Stimulated activated CD8-positive, alpha-beta memory T cell treated with anti-CD3 and anti-CD28 coated beads, Interleukin-12 subunit alpha, Interleukin-12 subunit beta, amount 100 ng/mL, for 24 hours (primary cell): Measurements from ENCODE around the gene COMP.
A peak's percentile ranks its signal among the peaks of the same experiment; 100 is the strongest.
"Not testable (repeated sequence)": the region's sequence is repeated elsewhere in the genome, so short reads cannot be mapped to it uniquely, and the experiment has no call there.

Experiments
- DNase-seq: peaks from one replicate; pipeline ENCODE4 v3.0.0-alpha.2; 2020; ENCODE audit errors: extremely low read depth

COMP gene

DNA sequence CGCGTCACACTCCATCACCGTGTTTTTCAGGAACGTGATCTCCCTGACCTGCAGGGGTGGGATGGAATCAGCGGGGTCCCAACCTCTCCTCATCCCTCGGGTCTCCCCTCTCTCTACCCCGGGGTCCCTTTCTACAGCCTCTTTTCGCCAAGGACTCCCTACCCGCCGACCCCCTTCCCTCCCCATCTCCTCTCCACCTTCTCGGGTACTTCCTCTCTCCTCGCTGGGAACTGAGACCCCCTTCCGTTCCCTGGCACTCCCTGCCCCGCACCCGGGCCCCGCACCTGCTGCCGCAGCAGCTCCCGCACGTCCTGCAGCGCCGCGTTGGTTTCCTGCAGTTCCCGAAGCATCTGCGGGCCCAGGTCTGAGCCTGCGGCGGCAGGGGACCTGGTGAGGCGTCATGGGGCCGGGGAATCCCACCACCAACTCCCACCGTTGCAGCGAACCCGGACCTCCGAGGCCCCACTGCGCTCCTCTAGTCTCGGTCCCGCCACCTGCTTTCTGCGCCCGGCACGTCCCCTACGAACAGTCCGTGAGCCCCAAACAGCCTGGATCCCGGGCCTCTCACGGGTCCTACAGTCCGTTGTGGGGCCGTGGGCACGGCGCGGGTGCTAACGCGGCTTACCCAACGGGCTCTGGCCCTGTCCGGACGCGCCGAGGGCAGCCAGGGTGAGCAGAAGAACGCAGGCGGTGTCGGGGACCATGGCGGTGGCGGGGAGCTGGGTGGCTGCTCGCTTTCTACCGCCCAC is at the start of gene COMP:
Gene COMP (minus strand): TSS at position 740 of the 749 bp plus-strand sequence. CDS start 36 bp downstream, at position 704.
- no peak for DNase-seq

DNA sequence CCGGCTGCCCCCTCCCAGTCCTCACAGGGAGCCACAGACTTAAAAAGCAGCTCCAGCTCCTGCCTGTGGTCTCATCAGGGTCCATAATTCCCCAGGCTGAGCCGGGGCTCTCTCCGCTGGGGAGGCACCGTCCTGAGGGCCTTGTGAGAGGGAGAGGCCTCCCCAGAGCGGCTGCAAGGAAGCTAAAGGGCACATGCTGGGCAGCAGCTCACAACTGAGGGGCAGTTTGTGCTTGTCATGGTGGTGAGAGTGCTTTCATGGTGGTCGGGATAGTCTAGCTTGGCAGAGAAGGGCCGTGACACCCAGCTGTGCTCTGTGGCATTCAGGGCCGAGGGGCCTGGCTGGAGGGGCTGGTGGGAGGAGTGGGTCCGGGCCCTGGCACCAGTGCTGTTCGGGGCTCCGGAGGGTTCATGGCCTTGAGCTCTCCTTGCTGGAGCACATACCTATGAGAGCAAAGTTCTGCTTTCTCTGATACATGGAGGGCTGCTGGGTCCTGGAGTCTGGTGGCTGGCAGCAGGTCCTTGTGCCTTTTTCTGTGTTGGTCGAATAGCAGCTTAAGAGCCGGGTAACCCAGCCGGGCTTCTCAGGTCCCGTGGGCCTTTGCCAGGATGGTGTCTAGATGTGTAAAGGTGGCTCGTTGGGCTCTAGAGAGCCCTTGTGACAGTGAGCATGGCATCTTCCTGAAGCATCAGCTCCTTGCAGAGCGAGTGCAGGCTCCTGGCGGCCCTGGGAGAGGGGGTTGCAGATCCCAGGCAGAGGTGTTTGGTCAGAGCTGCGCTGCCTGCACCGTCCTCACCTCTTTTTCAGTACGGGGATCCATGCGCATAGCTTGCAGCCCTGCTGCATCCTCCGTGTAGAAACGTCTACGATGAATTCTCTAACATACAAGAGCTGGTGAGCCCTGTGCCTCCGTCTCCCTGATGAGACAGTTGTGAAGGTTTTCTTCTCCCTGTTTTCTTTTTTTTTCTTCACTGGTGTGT is 49.5 kb upstream of the COMP start:
- no peak for DNase-seq

DNA sequence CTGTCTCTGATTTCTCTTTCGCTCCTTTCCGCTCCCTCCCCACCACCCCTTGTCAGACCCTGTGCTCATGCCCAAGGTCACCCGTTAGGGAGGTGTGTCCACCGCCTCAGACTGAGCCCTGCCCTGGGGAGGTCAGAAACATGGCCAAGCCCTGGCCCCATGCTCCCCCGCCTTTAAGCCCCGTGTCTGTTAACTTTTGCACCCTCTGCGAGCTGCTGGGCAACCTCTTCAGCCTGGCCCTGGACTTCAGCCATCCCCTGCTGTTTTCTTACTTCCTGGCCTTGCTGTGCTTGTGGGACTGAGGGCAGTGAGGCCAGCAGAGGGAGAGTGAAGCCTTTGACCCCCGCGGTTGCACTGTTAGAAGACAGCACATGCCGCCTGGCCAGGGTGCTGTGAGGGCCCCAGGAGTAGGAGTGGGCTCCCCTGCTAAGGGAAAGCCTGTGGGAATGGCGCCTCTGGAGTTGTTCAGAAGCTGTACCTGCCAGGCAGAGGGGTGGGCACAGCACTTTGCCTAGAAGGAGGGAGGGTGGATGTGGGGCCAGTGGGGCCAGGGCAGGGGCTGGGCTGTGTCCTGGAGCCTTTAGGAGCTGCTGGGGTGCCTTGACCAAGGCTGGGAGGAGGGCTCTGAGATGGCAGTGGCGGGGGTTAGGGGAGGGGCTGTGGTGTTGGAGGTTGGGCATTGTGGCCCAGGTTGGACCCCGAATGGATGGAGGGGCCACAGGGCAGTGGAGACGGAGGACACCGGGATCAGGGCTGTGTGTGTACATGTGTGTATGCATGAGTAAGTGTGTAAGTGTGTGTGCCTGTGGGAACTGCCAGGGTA is 48.6 kb upstream of the COMP start:
- DNase-seq: no peak

DNA sequence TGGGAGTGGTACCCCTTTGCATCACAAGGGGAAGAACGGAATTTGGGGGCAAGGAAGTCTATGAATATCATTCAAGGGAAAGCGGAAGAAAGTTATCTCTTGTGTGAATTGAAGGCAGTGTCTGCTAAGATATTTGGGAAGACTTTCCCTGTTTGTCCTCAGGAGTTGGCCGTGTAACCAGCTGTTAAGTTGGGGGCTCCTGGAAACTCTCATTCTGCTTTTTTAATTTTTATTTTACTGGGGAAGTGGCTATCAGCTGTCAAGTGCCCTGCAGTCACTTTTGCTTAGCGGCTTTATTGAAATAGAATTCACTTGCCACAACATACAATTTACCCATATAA is 43.5 kb upstream of the COMP start:
- no peak for DNase-seq

DNA sequence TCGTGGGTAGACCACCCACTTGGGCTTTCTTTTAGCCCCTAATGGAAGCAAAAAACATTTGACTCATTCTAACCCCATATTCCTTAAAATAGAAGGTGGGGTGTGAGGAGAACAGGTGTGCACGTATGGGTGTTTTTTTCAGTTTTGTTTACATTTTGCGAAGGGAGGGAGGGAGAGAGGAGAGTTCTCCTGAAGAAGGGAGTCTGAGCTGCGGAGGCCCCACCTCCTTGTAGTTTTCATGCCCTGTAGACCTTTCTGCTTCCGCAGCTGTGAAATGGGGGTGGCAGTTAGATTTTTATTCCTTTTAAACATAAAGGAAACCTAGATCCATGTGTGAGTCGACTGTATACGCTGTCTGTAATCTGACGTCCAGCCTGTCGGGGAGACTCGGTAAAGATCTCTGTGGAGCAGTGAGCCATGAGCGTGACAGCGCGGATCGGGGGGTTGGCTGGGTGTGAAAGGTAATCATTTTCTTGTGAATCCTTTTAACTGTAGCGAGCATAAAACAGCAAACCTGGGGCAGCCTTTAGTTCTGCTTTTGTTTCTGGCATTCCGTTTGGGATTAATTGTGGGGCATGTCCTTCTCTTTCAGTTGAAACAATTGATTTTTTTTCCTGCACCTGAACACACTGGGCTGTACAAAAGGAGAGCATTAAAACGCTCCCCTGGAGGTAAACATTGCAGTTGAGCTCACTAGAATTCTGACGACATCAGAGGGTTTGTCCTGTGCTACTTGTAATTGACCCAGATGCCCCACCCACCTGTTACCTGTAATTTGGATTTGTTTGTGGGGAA is 42.9 kb upstream of the COMP start:
- no peak for DNase-seq

DNA sequence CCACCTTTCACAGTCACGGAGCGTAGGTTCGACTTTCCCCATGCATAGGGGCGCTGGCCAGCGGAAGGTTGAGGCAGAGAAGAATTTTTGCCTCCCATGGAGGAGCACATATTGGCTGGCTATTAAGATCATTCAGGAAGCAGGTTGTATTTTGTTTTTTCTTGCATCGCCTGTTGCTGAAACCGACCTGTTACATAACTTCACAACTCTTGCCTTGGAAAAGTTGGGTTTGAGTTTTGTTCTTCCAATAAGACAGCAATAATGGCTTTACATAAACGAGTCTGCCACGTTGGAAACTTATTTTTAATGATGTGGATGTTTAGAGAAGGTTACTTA is 42.0 kb upstream of the COMP start:
- DNase-seq: no peak

DNA sequence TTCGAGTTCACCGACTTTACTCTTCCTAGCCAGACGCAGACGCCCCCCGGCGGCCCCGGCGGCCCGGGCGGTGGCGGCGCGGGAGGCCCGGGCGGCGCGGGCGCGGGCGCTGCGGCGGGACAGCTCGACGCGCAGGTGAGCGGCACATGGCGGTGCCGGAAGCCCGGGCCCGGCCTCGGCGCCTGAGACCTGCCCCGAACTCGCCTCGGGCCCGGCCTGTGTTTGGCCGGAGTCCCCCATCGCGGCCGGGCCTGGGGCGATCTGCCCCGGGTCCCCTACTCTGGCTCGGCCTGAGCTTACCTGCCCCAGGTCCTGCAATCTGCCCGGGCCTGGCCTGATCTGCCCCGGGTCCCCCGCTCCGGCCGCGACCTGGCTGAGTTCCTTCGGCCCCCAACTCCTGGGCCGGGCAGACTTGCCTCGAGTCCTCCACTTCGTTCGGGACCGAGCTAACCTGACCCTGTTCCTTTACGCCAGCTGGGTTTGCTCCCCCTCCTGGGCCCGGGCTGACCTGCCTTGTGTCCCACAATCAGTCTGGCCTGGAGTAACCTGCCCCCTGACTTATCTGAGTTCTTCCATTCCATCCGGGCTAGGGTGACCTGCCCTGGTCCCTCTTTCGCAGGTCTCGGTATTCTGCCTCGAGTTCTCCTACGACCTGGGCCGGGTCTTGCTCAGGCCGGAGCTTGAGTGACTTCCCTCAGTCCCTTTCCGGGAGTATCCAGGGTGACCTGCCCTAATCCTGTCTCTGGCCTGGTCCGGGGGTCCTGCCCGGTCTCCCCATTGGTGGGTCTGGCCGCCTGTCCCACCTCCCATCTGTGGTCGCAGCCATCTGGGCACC is 41.4 kb upstream of the COMP start:
- DNase-seq: no peak

DNA sequence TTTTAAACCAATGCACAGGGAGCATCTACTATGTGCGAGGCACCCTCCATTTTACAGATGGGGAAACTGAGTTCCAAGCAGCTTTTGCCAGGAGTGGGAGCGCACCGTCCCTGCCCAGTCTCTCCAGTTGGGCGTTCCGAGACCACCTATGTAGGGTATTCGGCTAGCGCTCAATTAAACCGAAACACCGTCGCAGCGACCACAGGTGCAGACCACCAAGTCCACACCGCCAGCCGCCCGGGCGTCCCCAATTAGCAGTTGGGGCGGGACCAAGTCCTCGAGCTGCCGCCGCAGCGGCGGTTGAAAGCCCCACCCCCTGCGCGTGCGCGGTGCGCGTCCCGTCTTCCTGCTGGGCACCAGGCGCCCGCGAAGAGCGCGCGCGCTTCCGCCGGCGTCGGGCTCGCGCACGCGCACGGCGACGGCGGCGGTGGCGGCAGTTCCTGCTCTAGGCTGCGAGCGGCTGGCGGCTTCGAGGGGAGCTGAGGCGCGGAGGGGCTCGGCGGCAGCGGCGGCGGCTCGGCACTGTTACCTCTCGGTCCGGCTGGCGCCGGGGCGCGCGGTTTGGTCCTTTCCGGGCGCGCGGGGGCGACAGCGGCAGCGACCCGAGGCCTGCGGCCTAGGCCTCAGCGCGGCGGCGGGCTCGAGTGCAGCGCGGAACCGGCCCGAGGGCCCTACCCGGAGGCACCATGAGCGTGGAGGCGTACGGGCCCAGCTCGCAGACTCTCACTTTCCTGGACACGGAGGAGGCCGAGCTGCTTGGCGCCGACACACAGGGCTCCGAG is 40.6 kb upstream of the COMP start, which contains the start of gene UPF1:
Gene UPF1 (plus strand): TSS at position 436 of the 782 bp plus-strand sequence. CDS start 251 bp downstream, at position 687.
- DNase-seq: peak; percentile 94

DNA sequence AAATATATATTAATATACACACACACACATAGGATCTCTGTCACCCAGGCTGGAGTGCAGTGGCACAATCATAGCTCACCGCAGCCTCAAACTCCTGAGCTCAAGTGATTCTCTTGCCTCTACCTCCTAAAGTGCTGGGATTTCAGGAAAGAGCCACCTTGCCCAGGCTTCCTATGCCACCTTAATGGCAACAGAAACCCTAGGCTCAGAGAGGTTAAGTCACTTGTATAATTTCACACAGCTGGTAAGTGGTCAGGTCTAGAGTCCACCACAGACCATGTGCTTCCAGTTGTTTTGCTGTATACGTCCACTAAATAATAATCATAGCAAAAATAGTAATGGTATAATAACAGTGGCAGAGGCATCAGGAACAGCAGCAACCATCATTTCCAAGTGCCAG is 39.4 kb upstream of the COMP start:
- DNase-seq: no peak

DNA sequence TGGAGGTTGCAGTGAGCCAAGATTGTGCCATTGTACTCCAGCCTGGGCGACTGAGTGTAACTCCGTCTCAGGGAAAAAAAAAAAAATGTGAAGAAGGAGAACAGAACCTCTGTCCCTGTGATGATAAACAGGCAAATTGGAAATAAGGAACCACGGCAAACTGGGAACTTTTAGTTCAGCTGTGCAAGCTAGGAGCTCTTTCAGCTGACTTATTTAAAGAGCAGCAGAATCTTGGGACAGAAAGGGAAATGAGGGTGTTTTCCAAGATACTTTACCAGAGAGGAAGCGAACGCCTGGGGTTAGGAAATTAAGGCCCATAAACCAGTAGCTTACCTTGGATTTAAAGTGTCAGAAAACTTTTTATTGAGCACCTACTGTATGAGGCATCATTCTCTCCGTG is 37.7 kb upstream of the COMP start:
- no peak for DNase-seq

DNA sequence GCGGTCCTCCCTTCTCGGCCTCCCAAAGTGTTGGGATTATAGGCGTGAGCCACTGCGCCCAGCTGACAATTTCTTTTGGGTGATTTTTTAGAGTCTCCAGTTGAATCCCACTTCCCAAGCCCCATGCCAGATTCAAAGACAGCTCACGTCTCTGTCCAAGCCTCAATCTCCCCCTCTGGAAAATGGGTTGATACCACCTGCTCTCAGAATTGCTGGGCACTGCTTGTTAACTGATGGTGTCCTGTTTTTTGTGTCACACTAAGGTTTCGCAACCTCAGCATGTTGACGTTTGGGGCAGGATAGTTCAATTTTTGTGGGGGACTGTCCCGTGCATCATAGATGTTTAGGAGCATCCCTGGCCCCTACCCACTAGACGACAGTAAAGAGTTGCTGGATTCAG is 26.5 kb upstream of the COMP start:
- DNase-seq: no peak

DNA sequence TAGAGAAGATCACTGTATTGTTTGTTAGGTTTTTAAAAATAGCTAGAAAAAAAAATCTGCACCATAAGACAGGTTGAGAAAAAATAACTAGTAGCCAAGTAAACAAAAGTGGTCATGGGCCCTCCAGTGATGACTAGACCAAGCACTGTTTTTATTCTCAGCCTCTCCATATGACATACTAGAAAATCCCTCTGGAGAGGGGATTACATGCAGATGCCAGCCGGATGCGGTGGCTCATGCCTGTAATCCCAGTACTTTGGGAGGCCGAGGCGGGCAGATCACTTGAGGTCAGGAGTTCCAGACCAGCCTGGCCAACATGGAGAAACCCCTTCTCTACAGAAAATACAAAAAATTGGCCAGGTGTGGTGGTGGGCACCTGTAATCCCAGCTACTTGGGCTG is 25.5 kb upstream of the COMP start:
- not testable (repeated sequence) for DNase-seq

DNA sequence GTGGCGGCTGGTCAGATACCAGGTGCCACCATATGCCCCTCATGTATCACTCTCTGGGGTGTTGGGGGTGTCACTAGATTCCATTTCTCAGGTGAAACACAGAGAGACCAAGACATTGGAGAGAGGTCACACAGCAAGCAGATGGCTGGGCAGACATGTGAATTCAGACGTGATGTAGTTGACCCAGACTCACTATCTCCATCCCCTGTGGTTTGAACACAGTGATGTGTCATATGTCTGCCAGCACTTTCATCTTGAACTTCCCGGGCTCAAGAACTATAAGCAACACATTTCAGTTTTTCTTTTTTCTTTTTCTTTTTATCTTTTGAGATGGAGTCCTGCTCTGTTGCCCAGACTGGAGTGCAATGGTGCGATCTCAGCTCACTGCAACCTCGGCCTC is 24.6 kb upstream of the COMP start:
- DNase-seq: no peak

DNA sequence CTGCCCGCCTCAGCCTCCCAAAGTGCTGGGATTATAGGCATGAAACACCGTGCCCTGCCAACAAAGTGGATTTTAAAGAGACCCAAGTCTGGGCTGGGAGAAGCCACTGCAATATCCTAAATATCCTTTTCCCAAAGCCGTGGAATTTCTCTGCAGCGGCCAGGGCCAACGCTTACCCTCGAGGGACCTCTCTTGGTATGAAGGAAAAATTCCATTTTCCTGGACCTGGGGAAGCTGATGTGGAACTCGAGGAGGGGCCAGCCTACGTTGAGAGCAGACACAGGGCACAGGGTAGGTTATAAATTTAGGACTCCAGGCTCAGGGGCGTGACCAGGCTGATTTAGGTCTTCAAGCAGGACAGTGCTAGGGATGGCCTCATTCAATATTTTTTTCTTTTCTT is 23.0 kb upstream of the COMP start:
- DNase-seq: no peak

DNA sequence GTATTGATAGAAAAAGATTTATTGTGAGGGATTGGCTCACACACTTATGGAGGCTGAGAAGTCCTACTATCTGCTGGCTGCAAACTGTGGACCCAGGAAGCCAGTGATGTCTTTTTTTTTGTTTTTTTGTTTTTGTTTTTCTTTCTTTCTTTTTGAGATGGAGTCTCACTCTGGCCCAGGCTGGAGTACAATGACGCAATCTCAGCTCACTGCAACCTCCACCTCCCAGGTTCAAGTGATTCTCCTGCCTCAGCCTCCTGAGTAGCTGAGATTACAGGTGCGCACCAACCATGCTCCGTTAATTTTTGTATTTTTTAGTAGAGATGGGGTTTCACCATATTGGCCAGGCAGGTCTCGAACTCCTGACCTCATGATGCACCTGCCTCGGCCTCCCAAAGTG is 20.5 kb upstream of the COMP start:
- DNase-seq: not testable (repeated sequence)

DNA sequence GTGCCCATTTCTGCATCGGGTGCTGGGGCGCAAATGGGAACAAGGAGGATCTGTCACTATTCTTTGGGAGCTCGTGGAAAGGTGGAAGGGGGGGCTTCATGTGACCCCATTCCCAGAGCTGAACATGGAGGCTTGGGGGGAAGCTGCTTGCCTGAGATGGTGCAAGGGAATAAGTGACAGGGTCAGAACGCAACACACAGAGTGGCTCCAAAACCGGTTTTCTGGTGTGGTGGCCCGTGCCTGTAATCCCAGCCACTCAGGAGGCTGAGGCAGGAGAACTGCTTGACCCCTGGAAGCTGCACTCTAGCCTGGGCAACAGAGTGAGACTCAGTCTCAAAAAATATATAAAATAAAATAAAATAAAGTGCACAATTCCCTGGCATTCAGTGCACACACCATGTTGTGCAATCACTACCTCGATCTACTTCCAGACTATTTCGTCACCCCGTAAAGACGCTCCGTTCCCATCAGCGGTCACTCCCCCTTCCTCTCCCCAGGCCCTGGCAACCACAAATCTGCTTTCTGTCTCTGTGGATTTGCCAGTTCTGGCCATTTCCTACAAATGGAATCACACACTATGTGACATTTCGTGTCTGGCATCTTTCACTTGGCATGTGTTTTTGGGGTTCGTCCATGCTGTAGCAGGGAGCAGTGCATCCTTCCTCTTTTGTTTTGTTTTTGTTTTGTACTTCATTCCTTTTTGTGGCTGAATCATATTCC is 18.2 kb upstream of the COMP start:
- no peak for DNase-seq

DNA sequence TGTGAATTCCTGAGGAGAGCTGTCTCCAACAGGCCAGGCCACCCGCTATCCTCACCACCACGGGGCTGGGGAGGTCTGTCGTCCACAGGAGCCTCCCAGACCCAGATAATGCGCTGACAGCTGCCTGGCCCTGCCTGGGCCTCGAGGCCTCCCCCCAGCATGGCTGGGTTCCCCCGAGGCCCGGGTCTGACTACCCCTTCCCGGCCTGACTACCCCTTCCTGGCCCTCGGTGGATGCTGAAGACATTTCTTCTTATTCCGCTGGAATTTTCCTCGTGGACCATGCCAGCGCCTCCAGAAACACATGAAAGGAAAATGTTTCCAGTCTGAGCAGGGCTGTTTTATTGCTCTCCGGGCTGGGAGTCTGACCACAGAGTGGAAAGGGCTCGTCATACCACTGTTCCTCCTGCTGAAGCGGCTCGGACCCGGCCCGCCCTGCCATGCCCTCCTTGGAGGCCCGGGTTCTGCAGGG is 16.8 kb upstream of the COMP start:
- DNase-seq: no peak

DNA sequence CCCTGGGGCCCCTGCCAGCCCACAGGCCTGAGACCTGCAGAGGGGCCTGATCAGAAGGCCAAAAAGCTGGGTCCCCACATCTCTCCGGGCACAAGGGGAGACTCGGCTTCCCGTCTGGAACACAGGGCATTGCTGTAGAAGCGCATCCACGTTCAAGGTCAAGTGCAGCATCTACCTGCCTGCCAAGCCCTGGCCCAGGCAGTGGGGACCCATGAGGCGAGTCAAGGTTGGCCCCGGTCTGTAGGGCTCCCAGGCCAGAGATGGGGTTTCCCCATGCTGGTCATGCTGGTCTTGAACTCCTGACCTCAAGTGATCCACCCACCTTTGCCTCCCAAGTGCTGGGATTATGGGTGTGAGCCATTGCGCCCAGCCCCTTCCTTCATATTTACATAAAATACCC is 13.5 kb upstream of the COMP start:
- no peak for DNase-seq

DNA sequence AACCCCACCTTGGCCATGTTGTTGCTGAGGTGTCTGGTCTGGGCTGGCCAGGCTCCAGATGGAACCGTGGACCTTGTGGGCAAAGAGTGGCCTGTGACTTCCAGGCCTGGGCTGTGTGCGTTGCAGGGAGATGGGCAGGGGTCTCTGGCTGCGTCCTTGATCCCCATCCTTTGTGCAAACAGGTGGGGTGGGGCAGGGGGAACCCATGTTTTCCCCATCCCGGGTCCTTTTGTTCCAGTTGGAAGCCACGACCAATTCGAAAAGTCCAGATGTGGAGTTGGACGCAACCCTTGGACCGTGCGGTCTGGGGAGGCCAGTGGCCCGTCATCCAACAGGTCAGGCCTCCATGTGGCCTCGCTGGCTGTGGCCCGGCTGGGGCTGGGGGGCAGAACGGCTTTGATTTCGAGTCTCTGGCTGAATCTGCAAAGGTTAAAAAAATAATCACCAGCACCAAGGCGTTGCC is 13.1 kb upstream of the COMP start:
- no peak for DNase-seq
